Measurements from ENCODE around the gene KATNA1. TPM values are rescaled to one million over a fixed set of nuclear protein-coding genes. Genes with fewer than 3 reads are reported as not detected.

The KATNA1 gene
- total and polyA plus RNA-seq, 2 donors (not counting 3 experiments of a cell fraction or from before 2014, with no cell fraction given) = 9.9 to 15.9 TPM

- intact Hi-C loops (cut with micrococcal nuclease) = no loop called here
- TF ChIP-seq CTCF (IDR thresholded peaks at IDR 0.05; ENCODE audit: extremely low read depth in 1 of 2, insufficient read depth in 1 of 2, low read depth in 1 of 2, low read length in 2 of 2) = no peak
- no peak for TF ChIP-seq MAX (IDR thresholded peaks at IDR 0.05; ENCODE audit: insufficient read depth, insufficient read length)
- no peak for TF ChIP-seq POLR2AphosphoS5 (IDR thresholded peaks at IDR 0.05; ENCODE audit: insufficient read depth, low read depth, low read length)
- TF ChIP-seq FOS (IDR thresholded peaks at IDR 0.05; ENCODE audit: borderline replicate concordance, insufficient read depth, low read length) = no peak
- no peak for TF ChIP-seq EZH2 (IDR thresholded peaks at IDR 0.05; ENCODE audit: borderline replicate concordance, low read depth, low read length, severe bottlenecking)
- TF ChIP-seq POLR2A (IDR thresholded peaks at IDR 0.05; ENCODE audit: low read depth, low read length) = no peak
- TF ChIP-seq MYC (IDR thresholded peaks at IDR 0.05; ENCODE audit: low read depth, low read length) = no peak
- no peak for TF ChIP-seq GATA2 (IDR thresholded peaks at IDR 0.05; ENCODE audit: insufficient read depth, insufficient read length, low read depth, low read length)
- no peak for TF ChIP-seq JUN (IDR thresholded peaks at IDR 0.05; ENCODE audit: borderline replicate concordance, insufficient read depth, insufficient read length, low read depth)
- Histone ChIP-seq H3K4me3 (replicated peaks in 1 of 3; ENCODE audit: insufficient read depth in 1 of 3, low read depth in 1 of 3, low read length in 3 of 3) (no peak overlapping the region), H3K36me3 (ENCODE audit: control insufficient read depth in 2 of 2, extremely low read depth in 1 of 2, insufficient read depth in 2 of 2, low read length in 2 of 2) (no peaks in the 10 kb centered on the region), H3K27ac (ENCODE audit: insufficient read depth, low read depth, low read length) (no peak overlapping the region), H3K27me3 (ENCODE audit: control insufficient read depth in 2 of 2, insufficient read depth in 2 of 2, low read length in 2 of 2) (no peaks in the 10 kb centered on the region), H3K9ac (replicated peaks; ENCODE audit: extremely low read depth, insufficient read depth, low read length) (no peak overlapping the region), H3K4me1 (ENCODE audit: control insufficient read depth, extremely low read depth, insufficient read depth, low read length) (no peaks in the 10 kb centered on the region), H4K20me1 (replicated peaks; ENCODE audit: control insufficient read depth, extremely low read depth, insufficient read depth, low read length) (no peaks in the 10 kb centered on the region), H3K9me1 (replicated peaks; ENCODE audit: control insufficient read depth, extremely low read depth, insufficient read depth, low read length) (no peaks in the 10 kb centered on the region), H3K4me2 (ENCODE audit: insufficient read depth, low read length) (no peak overlapping the region), H3K9me3 (replicated peaks; ENCODE audit: control insufficient read depth, insufficient read depth, low read length) (no peaks in the 10 kb centered on the region), H3K79me2 (ENCODE audit: control insufficient read depth, insufficient read depth, low read length) (no peaks in the 10 kb centered on the region), H2AFZ (ENCODE audit: low read depth, low read length) (no peak overlapping the region)
- FAIRE-seq (no peak), DNase-seq (ENCODE audit: low read depth, low spot score) (no peak)
- CTCF ChIA-PET = interaction anchor here (1.5 kb wide), 1 partner anchor 13 kb away, joined by 3 read pairs; no protein-coding TSS in a partner anchor
- POLR2A ChIA-PET = no interaction called here
- dilution Hi-C loops (cut with MboI; ENCODE audit: extremely low pct_ligation_motif_present, low sequenced_read_pairs) = no loop called here
- BruUV-seq (replicated peaks) = no TSS peak
These were observed 34.2 kb downstream of the KATNA1 start for GRCh38 chr6:149614337-149614736.

Measured in endothelial cell of umbilical vein (primary cell).